ENCODE measurements around the gene SEMA5A. TPM values are rescaled to one million over a fixed set of nuclear protein-coding genes. Genes with fewer than 3 reads are reported as not detected.

The SEMA5A gene
- total RNA-seq, 6 experiments from 2014 or later, result 54.2 to 69.7 (median 59.9) TPM

DNA sequence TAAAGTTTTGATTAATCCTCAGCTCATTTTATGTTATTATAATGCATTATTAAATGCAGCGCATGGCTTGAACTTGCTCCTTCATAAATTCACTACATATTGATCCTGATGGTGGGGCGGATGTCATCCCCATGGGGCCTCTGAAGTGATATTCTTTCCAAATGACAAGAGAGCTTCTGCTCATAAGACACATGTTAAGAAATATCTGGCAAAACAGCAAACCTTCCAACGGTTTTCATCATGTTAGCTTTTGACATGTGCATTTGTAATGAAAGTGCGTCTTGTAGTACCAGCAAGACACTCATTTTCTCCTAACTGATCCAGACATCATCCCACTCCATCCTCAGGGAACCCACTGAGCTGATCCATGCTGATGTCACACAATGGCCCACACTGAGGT lies 45.7 kb downstream of the SEMA5A start:
- DNase-seq, result no peak
- peaks cover 21% of the 10 kb centered on the region for H3K4me1 Mint-ChIP-seq (ENCODE audit: low read depth)

DNA sequence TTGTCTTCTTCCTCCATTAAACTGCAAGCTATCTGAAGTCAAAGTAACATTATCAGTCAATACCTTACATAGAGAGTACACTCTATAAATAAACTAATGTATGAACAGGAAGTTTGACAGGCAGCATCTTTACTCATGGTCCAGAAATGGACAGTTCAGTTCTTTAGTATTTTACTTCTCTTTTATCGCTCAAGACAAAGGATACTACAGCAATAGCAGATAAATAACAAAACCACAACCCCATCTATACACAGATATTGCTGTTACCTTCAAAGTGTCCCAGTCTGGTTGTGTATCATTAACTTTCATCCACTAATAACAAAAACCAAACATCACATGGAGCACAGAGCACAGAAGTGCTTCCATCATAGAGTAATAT lies 46.4 kb downstream of the SEMA5A start:
- H3K4me1 Mint-ChIP-seq (ENCODE audit: low read depth), result peaks cover 22% of the 10 kb centered on the region
- peaks cover 9% of the 10 kb centered on the region; the same call in 1 of the 2 replicates for H3K36me3 Mint-ChIP-seq (ENCODE audit: low read depth)
- TF ChIP-seq, protein P1, sequence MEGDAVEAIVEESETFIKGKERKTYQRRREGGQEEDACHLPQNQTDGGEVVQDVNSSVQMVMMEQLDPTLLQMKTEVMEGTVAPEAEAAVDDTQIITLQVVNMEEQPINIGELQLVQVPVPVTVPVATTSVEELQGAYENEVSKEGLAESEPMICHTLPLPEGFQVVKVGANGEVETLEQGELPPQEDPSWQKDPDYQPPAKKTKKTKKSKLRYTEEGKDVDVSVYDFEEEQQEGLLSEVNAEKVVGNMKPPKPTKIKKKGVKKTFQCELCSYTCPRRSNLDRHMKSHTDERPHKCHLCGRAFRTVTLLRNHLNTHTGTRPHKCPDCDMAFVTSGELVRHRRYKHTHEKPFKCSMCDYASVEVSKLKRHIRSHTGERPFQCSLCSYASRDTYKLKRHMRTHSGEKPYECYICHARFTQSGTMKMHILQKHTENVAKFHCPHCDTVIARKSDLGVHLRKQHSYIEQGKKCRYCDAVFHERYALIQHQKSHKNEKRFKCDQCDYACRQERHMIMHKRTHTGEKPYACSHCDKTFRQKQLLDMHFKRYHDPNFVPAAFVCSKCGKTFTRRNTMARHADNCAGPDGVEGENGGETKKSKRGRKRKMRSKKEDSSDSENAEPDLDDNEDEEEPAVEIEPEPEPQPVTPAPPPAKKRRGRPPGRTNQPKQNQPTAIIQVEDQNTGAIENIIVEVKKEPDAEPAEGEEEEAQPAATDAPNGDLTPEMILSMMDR (IDR thresholded peaks at IDR 0.05), result no peak
- H3K4me3 Mint-ChIP-seq, result no peak overlapping the region
- DNase-seq, result no peak
- no peak overlapping the region for H3K27ac Mint-ChIP-seq
- peaks cover under 1% of the 10 kb centered on the region; the same call in 1 of the 2 replicates for H3K27me3 Mint-ChIP-seq (ENCODE audit: insufficient read depth)
- no peaks in the 10 kb centered on the region for H3K9me3 Mint-ChIP-seq

More for the DNA sequence above, 45.7 kb downstream of the SEMA5A start:
- no peak overlapping the region for H3K4me3 Mint-ChIP-seq
- no peaks in the 10 kb centered on the region; the same call in 1 of the 2 replicates for H3K27me3 Mint-ChIP-seq (ENCODE audit: insufficient read depth)
- H3K36me3 Mint-ChIP-seq (ENCODE audit: low read depth), result peaks cover 9% of the 10 kb centered on the region; the same call in 1 of the 2 replicates
- TF ChIP-seq, protein P1 (IDR thresholded peaks at IDR 0.05), result no peak
- H3K27ac Mint-ChIP-seq, result no peak overlapping the region
- no peaks in the 10 kb centered on the region for H3K9me3 Mint-ChIP-seq

DNA sequence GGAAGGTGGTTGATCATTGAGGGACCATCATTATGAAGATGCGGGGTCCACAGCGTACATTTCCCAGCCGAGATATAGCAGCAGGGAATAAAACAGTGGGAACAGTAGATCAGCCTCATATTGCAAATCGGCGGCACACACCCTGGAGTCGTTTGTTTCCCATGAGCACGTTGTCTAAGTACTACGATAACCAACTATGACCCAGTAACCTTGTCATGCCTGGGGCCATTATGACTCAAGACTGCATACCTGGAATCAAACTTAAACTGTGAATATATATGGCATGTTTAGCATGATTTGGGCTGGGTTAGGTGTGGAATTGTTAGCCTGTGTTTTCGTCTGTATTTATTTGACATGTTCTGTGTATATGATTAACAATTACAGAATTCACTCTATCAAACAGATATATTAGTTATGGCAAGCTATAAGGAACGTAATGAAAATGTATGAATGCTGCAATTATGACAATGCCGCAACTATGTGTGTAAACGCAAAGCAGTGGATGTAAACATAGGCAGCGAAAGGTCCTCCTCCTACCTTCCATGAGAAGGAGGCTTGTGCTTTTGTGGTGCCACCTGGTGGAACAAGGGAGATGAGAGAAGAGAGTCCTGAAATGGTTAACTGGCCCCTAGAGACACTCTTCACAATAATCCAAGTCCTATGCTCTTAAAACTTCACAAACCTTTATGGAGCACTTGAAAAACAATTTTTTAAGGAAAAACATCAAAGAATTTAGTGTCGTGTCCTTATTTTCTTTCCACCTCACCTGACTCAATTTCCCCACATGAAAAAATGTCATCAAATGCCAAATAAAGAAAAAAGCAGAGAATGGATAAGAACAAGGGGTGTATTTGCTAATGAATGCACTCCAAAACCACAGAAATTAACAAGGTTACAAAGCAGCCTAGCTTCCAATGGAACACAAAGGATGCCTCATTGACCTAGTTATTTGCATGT lies 47.1 kb downstream of the SEMA5A start:
- H3K27ac Mint-ChIP-seq, result no peak overlapping the region
- peaks cover 2% of the 10 kb centered on the region; the same call in 1 of the 2 replicates for H3K27me3 Mint-ChIP-seq (ENCODE audit: insufficient read depth)
- peaks cover 27% of the 10 kb centered on the region for H3K4me1 Mint-ChIP-seq (ENCODE audit: low read depth)
- DNase-seq, result peak; percentile 17
- H3K4me3 Mint-ChIP-seq, result no peak overlapping the region
- peaks cover 9% of the 10 kb centered on the region; the same call in 1 of the 2 replicates for H3K36me3 Mint-ChIP-seq (ENCODE audit: low read depth)
- H3K9me3 Mint-ChIP-seq, result no peaks in the 10 kb centered on the region
- TF ChIP-seq, protein P1 (IDR thresholded peaks at IDR 0.05), result peak; percentile 79

DNA sequence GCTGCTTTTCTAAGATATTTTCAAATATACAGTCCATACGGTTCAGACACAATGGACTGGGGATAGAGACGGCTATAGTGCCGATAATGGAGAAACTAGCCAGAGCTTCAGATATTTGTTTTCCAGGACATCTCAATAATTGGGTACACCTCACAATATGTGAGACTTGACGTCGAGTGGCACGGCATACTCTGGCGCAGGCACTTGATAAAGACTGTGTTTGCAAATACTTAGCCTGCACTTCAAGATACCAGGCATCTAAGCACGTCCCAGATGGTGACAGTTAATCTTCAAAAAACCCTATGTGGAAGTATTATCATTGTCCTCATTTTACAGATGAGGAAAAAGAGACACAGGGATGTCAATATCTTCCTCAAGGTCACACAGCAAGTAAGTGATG lies 48.5 kb downstream of the SEMA5A start:
- no peak overlapping the region for H3K27ac Mint-ChIP-seq
- H3K27me3 Mint-ChIP-seq (ENCODE audit: insufficient read depth), result peaks cover 2% of the 10 kb centered on the region; the same call in 1 of the 2 replicates
- H3K9me3 Mint-ChIP-seq, result no peaks in the 10 kb centered on the region
- TF ChIP-seq, protein P1 (IDR thresholded peaks at IDR 0.05), result no peak
- H3K4me1 Mint-ChIP-seq (ENCODE audit: low read depth), result peaks cover 22% of the 10 kb centered on the region
- no peaks in the 10 kb centered on the region for H3K36me3 Mint-ChIP-seq (ENCODE audit: low read depth)
- no peak for DNase-seq
- no peak overlapping the region for H3K4me3 Mint-ChIP-seq

DNA sequence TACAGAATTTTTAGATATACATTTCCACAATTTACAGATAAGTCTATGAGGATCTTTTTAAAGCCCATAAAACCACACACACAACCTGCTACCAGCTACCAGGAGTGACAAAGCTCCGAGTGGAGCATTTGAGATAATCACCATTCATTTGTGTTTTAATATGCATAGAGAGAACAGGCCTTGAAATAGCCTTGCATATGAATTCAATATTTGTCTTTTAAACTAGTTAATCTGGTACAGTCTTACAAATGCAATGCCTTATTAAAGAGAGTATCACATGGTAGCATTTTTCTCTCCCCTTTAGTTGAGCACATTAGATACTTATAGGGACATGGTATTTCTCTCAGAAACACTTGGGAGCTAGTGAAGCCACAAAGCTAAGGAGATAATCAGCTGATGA lies 49.1 kb downstream of the SEMA5A start:
- no peak for DNase-seq
- Mint-ChIP-seq H3K4me1 (ENCODE audit: low read depth) (peaks cover 20% of the 10 kb centered on the region), H3K9me3 (no peaks in the 10 kb centered on the region), H3K36me3 (ENCODE audit: low read depth) (no peaks in the 10 kb centered on the region), H3K27me3 (ENCODE audit: insufficient read depth) (peaks cover 2% of the 10 kb centered on the region; the same call in 1 of the 2 replicates), H3K4me3 (no peak overlapping the region), H3K27ac (no peak overlapping the region)
- TF ChIP-seq, protein P1 (IDR thresholded peaks at IDR 0.05), result no peak

All from HFFc6 (cell line).